PFSK-1 (cell line): ENCODE results near the gene NOC2L.

Experiments
- POLR2AphosphoS5 ChIP-seq: IDR thresholded peaks from 2 replicates; pipeline ENCODE4 v1.6.1; 2012; ENCODE audit warnings: low read depth, mild to moderate bottlenecking, control low read depth, low read length, moderate library complexity
- REST ChIP-seq, 2 experiments: IDR thresholded peaks; 2 replicates each; pipeline versions ENCODE4 v1.6.1 to v1.8.0; 2011 to 2012; ENCODE audit warnings: low read depth in 2 of 2, low read length in 2 of 2, control low read depth in 1 of 2, inconsistent platforms in 1 of 2, mild to moderate bottlenecking in 1 of 2, moderate library complexity in 1 of 2; ENCODE audit not compliant: insufficient read depth in 1 of 2

DNA sequence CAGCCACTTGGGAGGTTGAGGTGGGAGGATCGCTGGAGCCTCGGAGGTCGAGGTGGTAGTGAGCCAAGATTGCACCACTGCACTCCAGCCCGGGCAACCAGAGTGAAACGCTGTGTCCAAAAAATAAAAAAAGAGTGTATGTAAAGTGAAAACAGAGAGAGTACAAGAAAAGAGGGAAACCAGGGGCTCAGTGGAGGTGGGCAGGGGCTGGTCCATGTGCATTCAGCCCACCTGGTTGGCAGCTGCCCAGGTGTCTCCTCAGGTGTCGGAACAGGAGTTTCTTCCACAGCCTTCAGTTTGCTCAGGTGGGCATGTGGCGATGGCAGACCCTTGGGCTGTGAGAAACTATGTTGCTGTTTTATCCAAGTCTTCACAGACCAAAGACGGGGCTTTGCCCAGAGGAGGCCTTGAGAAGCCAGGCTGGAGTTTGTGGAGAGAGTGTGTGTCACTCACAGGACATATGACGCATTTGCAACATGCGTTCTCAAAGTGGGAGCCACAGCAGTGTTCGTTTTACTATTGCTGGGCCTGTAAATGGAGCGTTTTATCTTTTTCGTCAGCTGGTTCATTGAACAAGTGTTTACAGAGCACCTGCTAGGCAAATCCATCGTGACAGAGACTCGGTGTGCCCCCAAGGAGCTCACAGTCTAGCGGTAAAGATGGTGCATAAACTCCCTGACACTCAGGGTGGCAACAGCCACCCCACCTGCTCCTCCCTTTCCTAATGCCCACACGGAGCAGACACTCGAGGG is 57.8 kb downstream of the NOC2L start:
- TF ChIP-seq POLR2AphosphoS5, result no peak
- no peak for TF ChIP-seq REST (IDR thresholded peaks at IDR 0.05; ENCODE audit: insufficient read depth in 1 of 2, low read depth in 2 of 2, low read length in 2 of 2)
